GM13976 (cell line): Measurements from ENCODE around the gene LPP.

Source experiments
- DNase-seq: peaks from one replicate; pipeline ENCODE4 v3.0.0; 2012; ENCODE audit warnings: low spot score
- in situ Hi-C: fragments of 300-500 bp; cut with MboI; formaldehyde crosslinking; loops from one replicate; pipeline ENCODE4 v1.12.0; 2022; ENCODE audit warnings: low sequenced_read_pairs, mixed read lengths, inconsistent platforms; ENCODE audit not compliant: unreplicated experiment
- TF ChIP-seq, protein P1 (sequence below): IDR thresholded peaks from 2 replicates; pipeline ENCODE4 v1.5.1; 2012; ENCODE audit warnings: borderline replicate concordance, mild to moderate bottlenecking; ENCODE audit not compliant: insufficient read depth; ENCODE audit errors: extremely low read depth, missing control alignments, control extremely low read depth

The LPP gene

GRCh38 chr3:188385295-188385694 is 231.3 kb downstream of the LPP start:
- no peak for DNase-seq
- TF ChIP-seq, protein P1, sequence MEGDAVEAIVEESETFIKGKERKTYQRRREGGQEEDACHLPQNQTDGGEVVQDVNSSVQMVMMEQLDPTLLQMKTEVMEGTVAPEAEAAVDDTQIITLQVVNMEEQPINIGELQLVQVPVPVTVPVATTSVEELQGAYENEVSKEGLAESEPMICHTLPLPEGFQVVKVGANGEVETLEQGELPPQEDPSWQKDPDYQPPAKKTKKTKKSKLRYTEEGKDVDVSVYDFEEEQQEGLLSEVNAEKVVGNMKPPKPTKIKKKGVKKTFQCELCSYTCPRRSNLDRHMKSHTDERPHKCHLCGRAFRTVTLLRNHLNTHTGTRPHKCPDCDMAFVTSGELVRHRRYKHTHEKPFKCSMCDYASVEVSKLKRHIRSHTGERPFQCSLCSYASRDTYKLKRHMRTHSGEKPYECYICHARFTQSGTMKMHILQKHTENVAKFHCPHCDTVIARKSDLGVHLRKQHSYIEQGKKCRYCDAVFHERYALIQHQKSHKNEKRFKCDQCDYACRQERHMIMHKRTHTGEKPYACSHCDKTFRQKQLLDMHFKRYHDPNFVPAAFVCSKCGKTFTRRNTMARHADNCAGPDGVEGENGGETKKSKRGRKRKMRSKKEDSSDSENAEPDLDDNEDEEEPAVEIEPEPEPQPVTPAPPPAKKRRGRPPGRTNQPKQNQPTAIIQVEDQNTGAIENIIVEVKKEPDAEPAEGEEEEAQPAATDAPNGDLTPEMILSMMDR, result no peak
- in situ Hi-C loops, result no loop called here

DNA sequence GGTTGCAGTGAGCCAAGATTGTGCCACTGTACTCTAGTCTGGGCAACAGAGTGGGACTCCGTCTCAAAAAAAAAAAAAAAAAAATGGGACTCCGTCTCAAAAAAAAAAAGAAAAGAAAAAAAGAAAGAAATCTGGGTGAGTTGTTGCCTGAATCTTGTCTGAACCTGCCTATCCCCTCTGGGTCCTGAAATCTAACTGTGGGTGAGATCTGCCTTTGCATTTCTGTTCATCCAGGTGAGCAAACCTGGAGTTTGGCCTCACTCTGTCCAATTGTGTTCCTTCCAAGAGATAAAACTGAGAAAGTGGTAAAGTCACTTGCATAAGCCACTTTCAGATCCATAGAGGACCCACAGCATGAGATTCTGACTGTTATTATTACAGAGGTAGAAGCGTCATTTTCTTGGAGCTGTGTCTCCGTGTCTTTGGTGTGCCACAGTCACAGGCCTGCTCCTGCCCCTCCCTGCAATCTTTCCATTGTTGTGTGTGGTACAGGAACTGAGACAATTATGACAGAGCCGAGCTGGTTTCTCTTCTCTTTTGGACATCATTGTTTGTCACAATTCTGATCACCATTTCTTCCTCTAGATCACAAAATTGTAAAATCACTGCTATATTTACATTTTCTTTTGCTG is 235.9 kb downstream of the LPP start:
- in situ Hi-C loops, result no loop called here
- peak; percentile 46 for DNase-seq
- TF ChIP-seq, protein P1, result no peak

GRCh38 chr3:188390343-188390718 is 236.4 kb downstream of the LPP start:
- in situ Hi-C loops, result no loop called here
- TF ChIP-seq, protein P1, result no peak
- no peak for DNase-seq

DNA sequence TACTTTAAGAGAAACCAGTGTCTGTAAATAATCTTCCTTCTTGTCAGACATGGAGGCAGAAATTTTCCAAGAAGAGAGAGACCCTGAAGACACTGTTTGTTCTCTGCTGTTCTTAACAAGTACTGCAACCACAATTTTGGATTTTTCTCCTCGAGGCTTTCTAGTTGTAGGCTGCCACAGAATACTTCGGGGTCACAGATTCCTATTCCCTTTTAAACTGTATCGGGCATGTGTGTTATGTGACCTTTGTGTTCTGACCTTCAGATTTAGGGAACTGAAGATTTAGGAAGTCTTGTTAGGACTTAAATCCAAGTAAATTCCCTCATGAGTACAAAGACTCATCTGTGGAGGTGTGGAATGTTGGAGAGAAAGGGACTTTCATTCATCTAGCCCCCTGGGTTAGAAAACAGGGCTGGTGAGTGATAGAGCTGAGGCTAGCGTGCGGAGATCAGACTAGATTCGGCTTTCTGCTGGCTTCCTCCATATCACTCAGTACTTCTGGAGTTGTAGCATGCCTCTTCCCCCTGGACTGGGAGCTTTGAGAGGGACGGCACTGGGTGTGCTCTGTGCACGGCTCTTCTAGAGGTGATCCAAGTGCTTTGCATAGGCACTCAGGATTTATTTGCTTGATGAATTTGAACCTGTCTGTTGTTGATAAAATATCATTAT is 237.0 kb downstream of the LPP start:
- TF ChIP-seq, protein P1, result no peak
- in situ Hi-C loops, result no loop called here
- no peak for DNase-seq

DNA sequence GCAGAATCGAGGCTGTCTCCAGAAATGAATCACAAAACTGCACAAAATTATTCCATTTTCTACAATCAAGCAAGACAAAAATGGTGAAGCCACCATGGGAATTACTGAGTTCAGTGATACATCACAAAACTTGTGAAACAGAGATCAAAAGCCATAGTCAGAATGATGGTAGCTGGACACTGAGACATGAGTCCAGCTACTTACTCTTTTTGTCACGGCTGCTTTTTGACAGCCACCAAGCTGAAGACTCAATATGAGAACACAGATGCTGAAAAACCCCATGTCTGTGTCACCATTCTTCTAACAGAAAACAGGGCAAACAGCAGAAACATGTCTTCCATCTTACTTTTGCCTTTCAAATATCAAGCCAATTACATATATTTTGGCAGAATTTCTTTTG is 237.6 kb downstream of the LPP start:
- TF ChIP-seq, protein P1, result no peak
- in situ Hi-C loops, result no loop called here
- no peak for DNase-seq

GRCh38 chr3:188392076-188392475 is 238.1 kb downstream of the LPP start:
- in situ Hi-C loops, result no loop called here
- TF ChIP-seq, protein P1, result no peak

GRCh38 chr3:188394623-188395022 is 240.7 kb downstream of the LPP start:
- TF ChIP-seq, protein P1, result no peak
- no peak for DNase-seq
- in situ Hi-C loops, result no loop called here

More at GRCh38 chr3:188392076-188392475, 238.1 kb downstream of the LPP start:
- DNase-seq, result no peak
